Transverse colon (tissue), 4 donors: ENCODE results near the gene VGF. TPM values are rescaled to one million over a fixed set of nuclear protein-coding genes. Genes with fewer than 3 reads are reported as not detected.
A peak's percentile ranks its signal among the peaks of the same experiment; 100 is the strongest.
"Not testable (repeated sequence)": the region's sequence is repeated elsewhere in the genome, so short reads cannot be mapped to it uniquely, and the experiment has no call there.

Experiments used
- DNase-seq: peaks from one replicate; pipeline ENCODE4 v3.0.0-alpha.2; 2019
- H3K27ac ChIP-seq, 4 donors: fragments of 200-600 bp; sonication (generic); 2 replicates each; pipeline ENCODE4 v1.5.1; 2016 to 2018; ENCODE audit warnings: inconsistent platforms in 4 of 4
- H3K27me3 ChIP-seq: fragments of 200-600 bp; sonication (generic); 2 replicates; pipeline ENCODE4 v1.5.1; 2017; ENCODE audit warnings: inconsistent platforms
- H3K36me3 ChIP-seq, 4 donors: fragments of 200-600 bp; sonication (generic); 2 replicates each; pipeline ENCODE4 v1.5.1; 2017 to 2019; ENCODE audit warnings: inconsistent platforms in 4 of 4
- H3K4me1 ChIP-seq, 4 donors: fragments of 200-600 bp; sonication (generic); 2 replicates each; pipeline ENCODE4 v1.5.1; 2017 to 2020; ENCODE audit warnings: inconsistent platforms in 4 of 4
- H3K4me3 ChIP-seq, 4 donors: fragments of 200-600 bp; sonication (generic); 1 replicate in 1 of 4; 2 replicates in 3 of 4; pipeline versions ENCODE4 v1.5.1 to v1.6.1; 2017 to 2019; ENCODE audit warnings: inconsistent platforms in 4 of 4
- H3K9me3 ChIP-seq, 2 donors: fragments of 200-600 bp; sonication (generic); 2 replicates each; pipeline ENCODE4 v1.5.1; 2017 to 2019; ENCODE audit warnings: inconsistent platforms in 2 of 2
- CTCF ChIP-seq, 5 experiments: fragments of 200-600 bp in 3 of 5; fragments of 450-650 bp in 2 of 5; sonication (generic) in 3 of 5; IDR thresholded peaks; 1 replicate in 2 of 5; 2 replicates in 3 of 5; pipeline ENCODE4 v1.5.1; 2016 to 2017; ENCODE audit warnings: antibody characterized with exemption in 5 of 5, inconsistent platforms in 3 of 5, mild to moderate bottlenecking in 2 of 5, moderate library complexity in 1 of 5
- EP300 ChIP-seq: sonication (generic); formaldehyde crosslinking; IDR thresholded peaks from one replicate; pipeline ENCODE4 v1.6.1; 2017; ENCODE audit warnings: antibody characterized with exemption, low read depth
- POLR2A ChIP-seq: fragments of 450-650 bp; IDR thresholded peaks from one replicate; pipeline ENCODE4 v1.6.1; 2016; ENCODE audit warnings: antibody characterized with exemption, mild to moderate bottlenecking, moderate library complexity
- POLR2AphosphoS5 ChIP-seq, 3 donors: sonication (generic); formaldehyde crosslinking; IDR thresholded peaks; one replicate each; pipeline ENCODE4 v1.6.1; 2016; ENCODE audit warnings: antibody characterized with exemption in 3 of 3
- WGBS, 2 donors: methylation state at CpG; one replicate each; pipeline ENCODE4 v1.1.5; 2018; ENCODE audit warnings: low coverage in 1 of 2; 5-methylcytosine and 5-hydroxymethylcytosine counted together
- in situ Hi-C, 4 donors: fragments of 200-750 bp; cut with MboI; loops; one replicate each; pipeline versions ENCODE4 v1.15.0 to v1.15.1; 2017; ENCODE audit warnings: low sequenced_read_pairs in 3 of 4, low pct_ligation_motif_present in 1 of 4, low pct_unique_long_range_greater_than_20kb in 1 of 4
- intact Hi-C: fragments of 100-400 bp; cut with DNase I; formaldehyde crosslinking; loops from one replicate; pipeline ENCODE4 v1.15.1; 2023; ENCODE audit warnings: low total_unique reads
- total RNA-seq, 4 donors: library from RNA; depleted of rRNA; stranded (reverse); fragments of >200 nt; gene quantifications; one replicate each; pipeline ENCODE4 v1.1.0, GENCODE V29; 2016

Gene VGF
- total RNA-seq, 4 donors from 2014 or later = 0.95 TPM; not detected in 3

- TF ChIP-seq POLR2A (no peak), CTCF (IDR thresholded peaks at IDR 0.05) (no peak)
- intact Hi-C loops = no loop called here
- H3K36me3 ChIP-seq = no peaks in the 10 kb centered on the region
- DNase-seq = no peak
- 0 to 68% methylated on average over 1 to 9 of the region's 9 CpGs for WGBS, 2 donors
- peaks cover 4% of the 10 kb centered on the region for H3K27me3 ChIP-seq
- no peak overlapping the region for H3K4me3 ChIP-seq
- H3K4me1 ChIP-seq = peaks cover 0 to 19% (median 8%) of the 10 kb centered on the region in 4 donors
- no peaks in the 10 kb centered on the region for H3K9me3 ChIP-seq
- H3K27ac ChIP-seq = peak overlapping the region; percentile 37 to 54 (median 48)
- in situ Hi-C loops = loop anchor here in 2 of 4 donors (5.0 to 25.0 kb wide), 2 partner anchors 40 to 150 kb away; no protein-coding TSS in a partner anchor
These were observed 27.6 kb downstream of the VGF start for GRCh38 chr7:101137651-101138212.

GRCh38 chr7:101134399-101134980 lies 30.9 kb downstream of the VGF start:
- Histone ChIP-seq H3K27me3 (no peaks in the 10 kb centered on the region), H3K4me3 (no peak overlapping the region), H3K36me3 (no peaks in the 10 kb centered on the region), H3K27ac (no peak overlapping the region), H3K4me1 (peaks cover 0 to 19% (median 8%) of the 10 kb centered on the region in 4 donors), H3K9me3 (no peaks in the 10 kb centered on the region)
- in situ Hi-C loops (loop anchor here in 1 of 4 donors (25.0 kb wide), 1 partner anchor 153 kb away; no protein-coding TSS in a partner anchor), intact Hi-C loops (no loop called here)
- WGBS, 2 donors = 75 to 86% methylated on average over 6 of the region's 6 CpGs
- no peak for DNase-seq
- no peak for TF ChIP-seq CTCF (IDR thresholded peaks at IDR 0.05)

- DNase-seq = no peak
- intact Hi-C loops (no loop called here), in situ Hi-C loops (loop anchor here in 1 of 4 donors (25.0 kb wide), 1 partner anchor 153 kb away; no protein-coding TSS in a partner anchor)
- TF ChIP-seq POLR2A = no peak
- TF ChIP-seq POLR2AphosphoS5 (IDR thresholded peaks at IDR 0.05) = no peak
- TF ChIP-seq EP300 = no peak
- no peak for TF ChIP-seq CTCF (IDR thresholded peaks at IDR 0.05)
- Histone ChIP-seq H3K27me3 (no peaks in the 10 kb centered on the region), H3K9me3 (no peaks in the 10 kb centered on the region), H3K27ac (no peak overlapping the region), H3K36me3 (no peaks in the 10 kb centered on the region), H3K4me1 (peaks cover 0 to 17% (median 8%) of the 10 kb centered on the region in 4 donors), H3K4me3 (no peak overlapping the region)
- 65 to 80% methylated on average over 8 to 15 of the region's 15 CpGs for WGBS, 2 donors
These were observed 31.6 kb downstream of the VGF start for GRCh38 chr7:101133621-101134398.

- WGBS, 2 donors = 90 to 92% methylated on average over 12 to 18 of the region's 18 CpGs
- H3K4me3 ChIP-seq, H3K36me3 ChIP-seq, intact Hi-C loops, H3K27ac ChIP-seq, H3K4me1 ChIP-seq, H3K9me3 ChIP-seq, DNase-seq, H3K27me3 ChIP-seq: not testable (repeated sequence)
- in situ Hi-C loops = loop anchor here in 1 of 4 donors (25.0 kb wide), 1 partner anchor 154 kb away; no protein-coding TSS in a partner anchor
These were observed 32.5 kb downstream of the VGF start for GRCh38 chr7:101132626-101133600.
